A549 treated with Hydrocortisone at 1 μM for 4 hours (cell line): Measurements from ENCODE around the gene SMG6. TPM values are rescaled to one million over a fixed set of nuclear protein-coding genes. Genes with fewer than 3 reads are reported as not detected.

Source experiments
- total RNA-seq: library from RNA; stranded (reverse); fragments of 200-300 nt; extraction: Qiagen RNA extraction; gene quantifications from 5 replicates; pipeline ENCODE4 v1.2.3, GENCODE V29; 2022

The SMG6 gene
- 21.9 to 24.8 TPM (median 24.3 TPM) in 5 replicates for total RNA-seq

GRCh38 chr17:2303204-2304188 is at the start of gene SMG6, which contains the start of gene SRR:
Gene SMG6, minus strand, starts transcription at chr17:2303785. Its CDS starts 65 bp downstream, at chr17:2303720.
Gene SRR, plus strand, starts transcription at chr17:2303950. Its CDS starts 11,611 bp downstream, at chr17:2315561.

GRCh38 chr17:2336852-2337543 is 33.4 kb upstream of the SMG6 start, which contains the start of gene SGSM2:
Gene SGSM2, plus strand, starts transcription at chr17:2337501. Its CDS starts 188 bp downstream, at chr17:2337689.

GRCh38 chr17:2336215-2336851 is 32.7 kb upstream of the SMG6 start, which contains the start of gene TSR1:
Gene TSR1, minus strand, starts transcription at chr17:2336457. Its CDS starts 30 bp downstream, at chr17:2336427.

GRCh38 chr17:2054512-2055291 is 248.9 kb downstream of the SMG6 start, which contains the start of gene HIC1:
Gene HIC1, plus strand, starts transcription at chr17:2055103. Its CDS starts 1,588 bp downstream, at chr17:2056691.

GRCh38 chr17:2041561-2042389 is 261.8 kb downstream of the SMG6 start, which contains the start of gene OVCA2:
Gene OVCA2, plus strand, starts transcription at chr17:2042022. Its CDS starts 26 bp downstream, at chr17:2042048.

GRCh38 chr17:2029911-2030778 is 273.4 kb downstream of the SMG6 start, which contains the start of gene DPH1:
Gene DPH1, plus strand, starts transcription at chr17:2030153. Its CDS starts 17 bp downstream, at chr17:2030170.

GRCh38 chr17:2025220-2025621 is 278.4 kb downstream of the SMG6 start, which contains the start of gene RTN4RL1:
Gene RTN4RL1, minus strand, starts transcription at chr17:2025334. Its CDS starts 469 bp downstream, at chr17:2024865.

Other genes starting within 250 kb of the SMG6 start
- gene HIC1, start 248.7 kb downstream of the SMG6 start, total RNA-seq = 1.2 to 2.0 TPM (median 1.5 TPM) in 5 replicates
- 7.0 to 11.8 TPM (median 8.1 TPM) in 5 replicates for gene SRR, start 165 bp upstream of the SMG6 start, total RNA-seq
- gene TSR1, start 32.7 kb upstream of the SMG6 start, total RNA-seq = 55.9 to 81.6 TPM (median 57.9 TPM) in 5 replicates
- gene SGSM2, start 33.7 kb upstream of the SMG6 start, total RNA-seq = 35.2 to 39.8 TPM (median 36.7 TPM) in 5 replicates
- 14.5 to 17.6 TPM (median 16.2 TPM) in 5 replicates for gene MNT, start 97.3 kb upstream of the SMG6 start, total RNA-seq
- gene METTL16, start 208.1 kb upstream of the SMG6 start, total RNA-seq = 31.1 to 36.2 TPM (median 32.0 TPM) in 5 replicates